Stimulated activated CD8-positive, alpha-beta memory T cell treated with anti-CD3 and anti-CD28 coated beads, Interleukin-15, amount 100 ng/mL, for 48 hours (primary cell): Measurements from ENCODE around the gene HARBI1.

Experiments used
- DNase-seq, 2 donors: peaks; one replicate each; pipeline ENCODE4 v3.0.0-alpha.2; 2020; ENCODE audit warnings: low read depth in 2 of 2

The HARBI1 gene

GRCh38 chr11:46617134-46617971 lies at the start of gene HARBI1, which contains the start of gene ATG13:
TSS of gene HARBI1 (minus strand) at chr11:46617227. CDS start at chr11:46616237, 990 bp downstream.
TSS of gene ATG13 (plus strand) at chr11:46617553. CDS start at chr11:46644292, 26,739 bp downstream.
- peak; percentile 92 to 93 for DNase-seq

GRCh38 chr11:46666516-46666915 lies 49.5 kb upstream of the HARBI1 start:
- DNase-seq = no peak

GRCh38 chr11:46665356-46665755 lies 48.3 kb upstream of the HARBI1 start:
- no peak for DNase-seq

GRCh38 chr11:46664612-46665011 lies 47.6 kb upstream of the HARBI1 start:
- no peak for DNase-seq

GRCh38 chr11:46663277-46663940 lies 46.4 kb upstream of the HARBI1 start:
- DNase-seq = no peak

- no peak for DNase-seq
Observed at GRCh38 chr11:46662366-46662765, 45.3 kb upstream of the HARBI1 start.

- no peak for DNase-seq
Observed at GRCh38 chr11:46661836-46662235, 44.8 kb upstream of the HARBI1 start.

- no peak for DNase-seq
Observed at GRCh38 chr11:46659908-46660307, 42.9 kb upstream of the HARBI1 start.

- no peak for DNase-seq
Observed at GRCh38 chr11:46658259-46658658, 41.2 kb upstream of the HARBI1 start.

GRCh38 chr11:46657186-46657585 lies 40.2 kb upstream of the HARBI1 start:
- DNase-seq = no peak

GRCh38 chr11:46655631-46656030 lies 38.6 kb upstream of the HARBI1 start:
- no peak for DNase-seq

GRCh38 chr11:46649180-46649738 lies 32.2 kb upstream of the HARBI1 start:
- DNase-seq = no peak

- no peak for DNase-seq
Observed at GRCh38 chr11:46643986-46644385, 27.0 kb upstream of the HARBI1 start.

- DNase-seq = no peak
Observed at GRCh38 chr11:46643531-46643930, 26.5 kb upstream of the HARBI1 start.

- no peak for DNase-seq
Observed at GRCh38 chr11:46642627-46643335, 25.8 kb upstream of the HARBI1 start.

- DNase-seq = no peak
Observed at GRCh38 chr11:46641639-46642038, 24.6 kb upstream of the HARBI1 start.

GRCh38 chr11:46640036-46640788 lies 23.2 kb upstream of the HARBI1 start:
- DNase-seq = no peak

- DNase-seq = no peak
Observed at GRCh38 chr11:46639197-46639839, 22.3 kb upstream of the HARBI1 start.

GRCh38 chr11:46637546-46637945 lies 20.5 kb upstream of the HARBI1 start:
- DNase-seq = no peak

- no peak for DNase-seq
Observed at GRCh38 chr11:46635557-46636139, 18.6 kb upstream of the HARBI1 start.
